Neural cell (in vitro differentiated cells): ENCODE data around the gene USP11. TPM values are rescaled to one million over a fixed set of nuclear protein-coding genes. Genes with fewer than 3 reads are reported as not detected.
A peak's percentile ranks its signal among the peaks of the same experiment; 100 is the strongest.

Experiments
- H2AFZ ChIP-seq: fragments of 200-600, 300-800 bp; sonication (generic), shearing (Covaris generic); 2 replicates; pipeline ENCODE4 v1.6.0; 2014; ENCODE audit warnings: low read depth, mild to moderate bottlenecking, antibody characterized with exemption, low read length, moderate library complexity
- H3F3A ChIP-seq: fragments of 200-600 bp; shearing (Covaris generic); 2 replicates; pipeline ENCODE4 v1.6.1; 2016; ENCODE audit warnings: mild to moderate bottlenecking, moderate library complexity, mixed read lengths, antibody characterized with exemption, low read length; ENCODE audit not compliant: insufficient read depth, poor library complexity, severe bottlenecking
- H3K27ac ChIP-seq: fragments of 200-600, 300-800 bp; sonication (generic), shearing (Covaris generic); 2 replicates; pipeline ENCODE4 v1.5.1; 2014; ENCODE audit warnings: mild to moderate bottlenecking, low read length, moderate library complexity
- H3K27me3 ChIP-seq: fragments of 300-800, 200-600 bp; sonication (generic), shearing (Covaris generic); 2 replicates; pipeline ENCODE4 v1.6.0; 2014; ENCODE audit warnings: mild to moderate bottlenecking, low read depth, low read length, moderate library complexity; ENCODE audit not compliant: insufficient read depth
- H3K36me3 ChIP-seq: fragments of 300-800, 200-600 bp; sonication (generic), shearing (Covaris generic); 2 replicates; pipeline ENCODE4 v1.5.1; 2014; ENCODE audit warnings: mild to moderate bottlenecking, antibody characterized with exemption, low read length, moderate library complexity; ENCODE audit not compliant: insufficient read depth
- H3K4me2 ChIP-seq: fragments of 300-800, 200-600 bp; sonication (generic), shearing (Covaris generic); 2 replicates; pipeline ENCODE4 v1.6.0; 2014; ENCODE audit warnings: mild to moderate bottlenecking, low read length
- H3K4me3 ChIP-seq: fragments of 300-800, 200-600 bp; sonication (generic), shearing (Covaris generic); 2 replicates; pipeline ENCODE4 v1.5.1; 2014; ENCODE audit warnings: mild to moderate bottlenecking, low read length, moderate library complexity
- H3K79me2 ChIP-seq: fragments of 200-600 bp; shearing (Covaris generic); replicated peaks from 2 replicates; pipeline ENCODE4 v1.6.0; 2014; ENCODE audit warnings: mild to moderate bottlenecking, low read length, moderate library complexity; ENCODE audit not compliant: insufficient read depth
- H3K9ac ChIP-seq: fragments of 300-800, 200-600 bp; sonication (generic), shearing (Covaris generic); 2 replicates; pipeline ENCODE4 v1.6.1; 2016; ENCODE audit warnings: mild to moderate bottlenecking, low read length, mixed read lengths
- H3K9me2 ChIP-seq: fragments of 200-600 bp; shearing (Covaris generic); 2 replicates; pipeline ENCODE4 v1.6.1; 2016; ENCODE audit warnings: mild to moderate bottlenecking, low read length, mixed read lengths; ENCODE audit not compliant: insufficient read depth
- H3K9me3 ChIP-seq: fragments of 200-600, 300-800 bp; sonication (generic), shearing (Covaris generic); 2 replicates; pipeline ENCODE4 v1.6.1; 2016; ENCODE audit warnings: mild to moderate bottlenecking, mixed run types, low read length, moderate library complexity, mixed read lengths
- H4K20me1 ChIP-seq: fragments of 200-600 bp; shearing (Covaris generic); 2 replicates; pipeline ENCODE4 v1.6.1; 2016; ENCODE audit warnings: mild to moderate bottlenecking, mixed run types; ENCODE audit not compliant: insufficient read depth
- CTCF ChIP-seq: fragments of 450-650 bp; IDR thresholded peaks from 2 replicates; pipeline ENCODE4 v1.5.1; 2014; ENCODE audit warnings: antibody characterized with exemption, mild to moderate bottlenecking, moderate library complexity; ENCODE audit not compliant: poor library complexity, severe bottlenecking
- EP300 ChIP-seq: fragments of 450-650 bp; conservative IDR thresholded peaks from 2 replicates; pipeline ENCODE4 v1.6.1; 2014; ENCODE audit warnings: antibody characterized with exemption, mild to moderate bottlenecking, moderate library complexity; ENCODE audit not compliant: poor library complexity, severe bottlenecking
- EZH2 ChIP-seq: fragments of 200-600, 300-800 bp; shearing (Covaris generic), sonication (generic); IDR thresholded peaks from 2 replicates; pipeline ENCODE4 v1.6.1; 2014; ENCODE audit warnings: antibody characterized with exemption, low read length, borderline replicate concordance, mild to moderate bottlenecking; ENCODE audit not compliant: insufficient read depth, poor library complexity, severe bottlenecking
- MXI1 ChIP-seq: fragments of 450-650 bp; conservative IDR thresholded peaks from 2 replicates; pipeline ENCODE4 v1.6.1; 2014; ENCODE audit warnings: antibody characterized with exemption, mild to moderate bottlenecking; ENCODE audit not compliant: poor library complexity, severe bottlenecking
- POLR2AphosphoS5 ChIP-seq: IDR thresholded peaks from 2 replicates; pipeline ENCODE4 v1.6.1; 2012
- RAD21 ChIP-seq: fragments of 450-650 bp; conservative IDR thresholded peaks from 2 replicates; pipeline ENCODE4 v1.6.1; 2014; ENCODE audit warnings: antibody characterized with exemption, mild to moderate bottlenecking, moderate library complexity
- REST ChIP-seq: IDR thresholded peaks from 2 replicates; pipeline ENCODE4 v1.6.1; 2012; ENCODE audit warnings: borderline replicate concordance
- SMC3 ChIP-seq: fragments of 450-650 bp; conservative IDR thresholded peaks from 2 replicates; pipeline ENCODE4 v1.6.1; 2014; ENCODE audit warnings: antibody characterized with exemption, mild to moderate bottlenecking, moderate library complexity; ENCODE audit not compliant: poor library complexity
- TAF1 ChIP-seq: IDR thresholded peaks from 2 replicates; pipeline ENCODE4 v1.6.1; 2012; ENCODE audit warnings: low read depth
- polyA plus RNA-seq: library from polyadenylated mRNA; depleted of rRNA; stranded (reverse); fragments of >200 nt; gene quantifications from 2 replicates; pipeline ENCODE4 v1.2.3, GENCODE V29; 2014

Gene USP11
- polyA plus RNA-seq, 1 donor from 2014 or later = 184 TPM

- Histone ChIP-seq H3K9me2 (no peaks in the 10 kb centered on the region), H3K27me3 (no peaks in the 10 kb centered on the region), H3K9me3 (no peaks in the 10 kb centered on the region), H2AFZ (no peak within 1 kb of the TSS), H3K27ac (peak within 1 kb of the TSS; percentile 91), H3F3A (no peaks in the 10 kb centered on the region), H3K36me3 (no peaks in the 10 kb centered on the region), H4K20me1 (peaks cover 15% of the 10 kb centered on the region), H3K4me2 (peak within 1 kb of the TSS; percentile 55), H3K79me2 (peaks cover 45% of the 10 kb centered on the region), H3K9ac (peak within 1 kb of the TSS; percentile 96), H3K4me3 (peak within 1 kb of the TSS; percentile 85)
- TF ChIP-seq EZH2 = no peak
- peak; percentile 94 for TF ChIP-seq RAD21
- no peak for TF ChIP-seq EP300
- peak; percentile 56 for TF ChIP-seq TAF1
- TF ChIP-seq MXI1 = no peak
- TF ChIP-seq SMC3 = peak; percentile 94
- TF ChIP-seq REST = peak; percentile 65
- TF ChIP-seq CTCF = peak; percentile 93
- TF ChIP-seq POLR2AphosphoS5 = peak; percentile 98
Measured at GRCh38 chrX:47193475-47194193, 39.2 kb upstream of the USP11 start, which contains the start of gene UBA1. Gene UBA1 (plus strand): TSS chrX:47193829. CDS start chrX:47198803, 4,974 bp downstream.

GRCh38 chrX:47194194-47194787 is 38.5 kb upstream of the USP11 start:
- H3K9me3 ChIP-seq = no peaks in the 10 kb centered on the region
- H3K9me2 ChIP-seq = no peaks in the 10 kb centered on the region
- peak overlapping the region; percentile 55 for H3K4me2 ChIP-seq
- H3K27ac ChIP-seq = peak overlapping the region; percentile 91
- peak overlapping the region; percentile 85 for H3K4me3 ChIP-seq
- H3F3A ChIP-seq = no peaks in the 10 kb centered on the region
- H3K27me3 ChIP-seq = no peaks in the 10 kb centered on the region
- H3K36me3 ChIP-seq = no peaks in the 10 kb centered on the region
- H3K79me2 ChIP-seq = peaks cover 45% of the 10 kb centered on the region
- H2AFZ ChIP-seq = no peak overlapping the region
- peaks cover 15% of the 10 kb centered on the region for H4K20me1 ChIP-seq
- no peak for TF ChIP-seq POLR2AphosphoS5
- TF ChIP-seq CTCF = no peak
- TF ChIP-seq EP300 = no peak
- TF ChIP-seq SMC3 = no peak
- no peak for TF ChIP-seq MXI1
- no peak for TF ChIP-seq TAF1
- no peak for TF ChIP-seq RAD21
- TF ChIP-seq REST = no peak
- peak overlapping the region; percentile 96 for H3K9ac ChIP-seq
